ENCODE data around the gene DOCK1.

DOCK1 gene

GRCh38 chr10:127300868-127301321 is 395.7 kb downstream of the DOCK1 start:
- H2BK15ac ChIP-seq (ENCODE audit: low read length) = no peak overlapping the region
- no peak overlapping the region for H3K23ac ChIP-seq (ENCODE audit: low read depth, low read length, poor library complexity)
- no peak overlapping the region for H3K4me2 ChIP-seq (ENCODE audit: insufficient read depth, low read length, poor library complexity, severe bottlenecking)
- H3K18ac ChIP-seq (ENCODE audit: low read length) = peak overlapping the region; percentile 21
- H3K9ac ChIP-seq (ENCODE audit: low read depth, low read length, poor library complexity) = no peak overlapping the region
- H2BK12ac ChIP-seq (ENCODE audit: low read length) = no peak overlapping the region
- no peak overlapping the region for H3K14ac ChIP-seq (ENCODE audit: low read length)
- DNase-seq (ENCODE audit: low spot score) = no peak
- no peaks in the 10 kb centered on the region for H3K9me3 ChIP-seq (replicated peaks in 1 of 2; ENCODE audit: control insufficient read depth in 2 of 2, insufficient read depth in 1 of 2, low read depth in 1 of 2, low read length in 2 of 2)
- H4K91ac ChIP-seq (ENCODE audit: low read depth, low read length, poor library complexity) = no peak overlapping the region
- WGBS, 2 donors (ENCODE audit: extremely low coverage in 2 of 2, insufficient read length in 2 of 2, insufficient replicate concordance in 1 of 2) = no CpG with 5 or more reads among the region's 11 CpGs
- H2BK120ac ChIP-seq (ENCODE audit: low read depth, low read length) = no peak overlapping the region
- H3K36me3 ChIP-seq (replicated peaks in 1 of 2; ENCODE audit: control insufficient read depth in 2 of 2, insufficient read depth in 2 of 2, low read length in 2 of 2) = no peaks in the 10 kb centered on the region
- peaks cover 2 to 12% of the 10 kb centered on the region in 2 donors for H3K4me1 ChIP-seq (ENCODE audit: control insufficient read depth in 2 of 2, insufficient read depth in 1 of 2, low read depth in 1 of 2, low read length in 2 of 2)
- H3K79me1 ChIP-seq (ENCODE audit: low read depth, low read length) = no peaks in the 10 kb centered on the region
- H3K4me3 ChIP-seq (ENCODE audit: low read length in 2 of 2) = no peak overlapping the region
- H2BK5ac ChIP-seq (ENCODE audit: low read length) = no peak overlapping the region
- no peak overlapping the region for H3K4ac ChIP-seq (ENCODE audit: low read length)
- no peaks in the 10 kb centered on the region for H3K27me3 ChIP-seq (ENCODE audit: control insufficient read depth in 3 of 3, insufficient read depth in 3 of 3, low read depth in 1 of 3, low read length in 3 of 3)
- H2AFZ ChIP-seq (ENCODE audit: low read length) = no peak overlapping the region
- no peak overlapping the region for H3K27ac ChIP-seq (replicated peaks; ENCODE audit: low read length)
- H4K8ac ChIP-seq (ENCODE audit: low read depth, low read length) = no peak overlapping the region
- H2AK5ac ChIP-seq (ENCODE audit: low read depth, low read length) = no peak overlapping the region

GRCh38 chr10:127302343-127302742 is 397.1 kb downstream of the DOCK1 start:
- H3K14ac ChIP-seq (ENCODE audit: low read length) = no peak overlapping the region
- no peaks in the 10 kb centered on the region for H3K36me3 ChIP-seq (replicated peaks in 1 of 2; ENCODE audit: control insufficient read depth in 2 of 2, insufficient read depth in 2 of 2, low read length in 2 of 2)
- H3K9ac ChIP-seq (ENCODE audit: low read depth, low read length, poor library complexity) = no peak overlapping the region
- H3K27ac ChIP-seq (replicated peaks; ENCODE audit: low read length) = no peak overlapping the region
- no peak for DNase-seq (ENCODE audit: low spot score)
- H3K79me1 ChIP-seq (ENCODE audit: low read depth, low read length) = no peaks in the 10 kb centered on the region
- H4K91ac ChIP-seq (ENCODE audit: low read depth, low read length, poor library complexity) = no peak overlapping the region
- no peak overlapping the region for H2BK120ac ChIP-seq (ENCODE audit: low read depth, low read length)
- no peak overlapping the region for H2BK12ac ChIP-seq (ENCODE audit: low read length)
- no peak overlapping the region for H4K8ac ChIP-seq (ENCODE audit: low read depth, low read length)
- no peak overlapping the region for H2AK5ac ChIP-seq (ENCODE audit: low read depth, low read length)
- no peak overlapping the region for H2AFZ ChIP-seq (ENCODE audit: low read length)
- H3K18ac ChIP-seq (ENCODE audit: low read length) = peak overlapping the region; percentile 27
- peaks cover 2 to 12% of the 10 kb centered on the region in 2 donors for H3K4me1 ChIP-seq (ENCODE audit: control insufficient read depth in 2 of 2, insufficient read depth in 1 of 2, low read depth in 1 of 2, low read length in 2 of 2)
- no peak overlapping the region for H3K4me3 ChIP-seq (ENCODE audit: low read length in 2 of 2)
- no peak overlapping the region for H3K23ac ChIP-seq (ENCODE audit: low read depth, low read length, poor library complexity)
- H3K9me3 ChIP-seq (replicated peaks in 1 of 2; ENCODE audit: control insufficient read depth in 2 of 2, insufficient read depth in 1 of 2, low read depth in 1 of 2, low read length in 2 of 2) = no peaks in the 10 kb centered on the region
- no peaks in the 10 kb centered on the region for H3K27me3 ChIP-seq (ENCODE audit: control insufficient read depth in 3 of 3, insufficient read depth in 3 of 3, low read depth in 1 of 3, low read length in 3 of 3)
- WGBS, 2 donors (ENCODE audit: extremely low coverage in 2 of 2, insufficient read length in 2 of 2, insufficient replicate concordance in 1 of 2) = no CpG with 5 or more reads among the region's 3 CpGs
- no peak overlapping the region for H3K4ac ChIP-seq (ENCODE audit: low read length)
- no peak overlapping the region for H2BK15ac ChIP-seq (ENCODE audit: low read length)
- H2BK5ac ChIP-seq (ENCODE audit: low read length) = no peak overlapping the region
- no peak overlapping the region for H3K4me2 ChIP-seq (ENCODE audit: insufficient read depth, low read length, poor library complexity, severe bottlenecking)

- Histone ChIP-seq H3K4me3 (ENCODE audit: low read length in 2 of 2) (no peak overlapping the region), H3K36me3 (replicated peaks in 1 of 2; ENCODE audit: control insufficient read depth in 2 of 2, insufficient read depth in 2 of 2, low read length in 2 of 2) (no peaks in the 10 kb centered on the region), H2BK5ac (ENCODE audit: low read length) (no peak overlapping the region), H3K18ac (ENCODE audit: low read length) (no peak overlapping the region), H2BK120ac (ENCODE audit: low read depth, low read length) (no peak overlapping the region), H2AFZ (ENCODE audit: low read length) (no peak overlapping the region), H3K27me3 (ENCODE audit: control insufficient read depth in 3 of 3, insufficient read depth in 3 of 3, low read depth in 1 of 3, low read length in 3 of 3) (no peaks in the 10 kb centered on the region), H2BK15ac (ENCODE audit: low read length) (no peak overlapping the region), H3K9me3 (replicated peaks in 1 of 2; ENCODE audit: control insufficient read depth in 2 of 2, insufficient read depth in 1 of 2, low read depth in 1 of 2, low read length in 2 of 2) (no peaks in the 10 kb centered on the region), H3K79me1 (ENCODE audit: low read depth, low read length) (no peaks in the 10 kb centered on the region), H2AK5ac (ENCODE audit: low read depth, low read length) (no peak overlapping the region), H2BK12ac (ENCODE audit: low read length) (no peak overlapping the region), H4K8ac (ENCODE audit: low read depth, low read length) (no peak overlapping the region), H3K4me2 (ENCODE audit: insufficient read depth, low read length, poor library complexity, severe bottlenecking) (no peak overlapping the region), H3K4ac (ENCODE audit: low read length) (no peak overlapping the region), H4K91ac (ENCODE audit: low read depth, low read length, poor library complexity) (no peak overlapping the region), H3K27ac (replicated peaks; ENCODE audit: low read length) (no peak overlapping the region), H3K9ac (ENCODE audit: low read depth, low read length, poor library complexity) (no peak overlapping the region), H3K14ac (ENCODE audit: low read length) (no peak overlapping the region), H3K4me1 (ENCODE audit: control insufficient read depth in 2 of 2, insufficient read depth in 1 of 2, low read depth in 1 of 2, low read length in 2 of 2) (peaks cover 2 to 12% of the 10 kb centered on the region in 2 donors), H3K23ac (ENCODE audit: low read depth, low read length, poor library complexity) (no peak overlapping the region)
- DNase-seq (ENCODE audit: low spot score) = no peak
- WGBS, 2 donors (ENCODE audit: extremely low coverage in 2 of 2, insufficient read length in 2 of 2, insufficient replicate concordance in 1 of 2) = no CpG with 5 or more reads among the region's 2 CpGs
Measured at GRCh38 chr10:127303105-127303504, 397.9 kb downstream of the DOCK1 start.

GRCh38 chr10:127303746-127304145 is 398.5 kb downstream of the DOCK1 start:
- Histone ChIP-seq H3K9ac (ENCODE audit: low read depth, low read length, poor library complexity) (no peak overlapping the region), H3K4me2 (ENCODE audit: insufficient read depth, low read length, poor library complexity, severe bottlenecking) (no peak overlapping the region), H3K18ac (ENCODE audit: low read length) (peak overlapping the region; percentile 72), H3K4me1 (ENCODE audit: control insufficient read depth in 2 of 2, insufficient read depth in 1 of 2, low read depth in 1 of 2, low read length in 2 of 2) (peaks cover 2 to 12% of the 10 kb centered on the region in 2 donors), H3K9me3 (replicated peaks in 1 of 2; ENCODE audit: control insufficient read depth in 2 of 2, insufficient read depth in 1 of 2, low read depth in 1 of 2, low read length in 2 of 2) (no peaks in the 10 kb centered on the region), H3K4me3 (ENCODE audit: low read length in 2 of 2) (no peak overlapping the region), H3K23ac (ENCODE audit: low read depth, low read length, poor library complexity) (no peak overlapping the region), H3K4ac (ENCODE audit: low read length) (no peak overlapping the region), H2AFZ (ENCODE audit: low read length) (no peak overlapping the region), H2BK15ac (ENCODE audit: low read length) (no peak overlapping the region), H3K27ac (replicated peaks; ENCODE audit: low read length) (no peak overlapping the region), H3K79me1 (ENCODE audit: low read depth, low read length) (no peaks in the 10 kb centered on the region), H3K14ac (ENCODE audit: low read length) (no peak overlapping the region), H4K8ac (ENCODE audit: low read depth, low read length) (no peak overlapping the region), H2AK5ac (ENCODE audit: low read depth, low read length) (no peak overlapping the region), H4K91ac (ENCODE audit: low read depth, low read length, poor library complexity) (no peak overlapping the region), H2BK120ac (ENCODE audit: low read depth, low read length) (no peak overlapping the region), H3K27me3 (ENCODE audit: control insufficient read depth in 3 of 3, insufficient read depth in 3 of 3, low read depth in 1 of 3, low read length in 3 of 3) (no peaks in the 10 kb centered on the region), H2BK5ac (ENCODE audit: low read length) (no peak overlapping the region), H2BK12ac (ENCODE audit: low read length) (no peak overlapping the region), H3K36me3 (replicated peaks in 1 of 2; ENCODE audit: control insufficient read depth in 2 of 2, insufficient read depth in 2 of 2, low read length in 2 of 2) (no peaks in the 10 kb centered on the region)
- no peak for DNase-seq (ENCODE audit: low spot score)
- no CpG with 5 or more reads among the region's 8 CpGs for WGBS, 2 donors (ENCODE audit: extremely low coverage in 2 of 2, insufficient read length in 2 of 2, insufficient replicate concordance in 1 of 2)

Measured in neuronal stem cell (in vitro differentiated cells).